Psoas muscle (tissue), 8 donors: ENCODE measurements around the gene GALT. TPM values are rescaled to one million over a fixed set of nuclear protein-coding genes. Genes with fewer than 3 reads are reported as not detected.

ENCODE experiments used
- ATAC-seq, 4 donors: fragments of 200-7000 bp; cut with Tn5 transposase; one replicate each; pipeline ENCODE4 v1.9.1; 2020; ENCODE audit warnings: moderate library complexity in 3 of 4, mild to moderate bottlenecking in 2 of 4
- DNase-seq, 2 donors: peaks; one replicate each; pipeline ENCODE4 v3.0.0-alpha.2; 2020
- H3K27ac ChIP-seq: fragments of 200-600 bp; one replicate; pipeline ENCODE4 v1.8.0; 2022
- H3K27me3 ChIP-seq, 3 donors: fragments of 200-600 bp in 1 of 3; one replicate each; pipeline versions ENCODE4 v1.6.1 to v1.8.0; 2013 to 2022; ENCODE audit warnings: low read length in 2 of 3, mild to moderate bottlenecking in 2 of 3, moderate library complexity in 1 of 3; ENCODE audit not compliant: insufficient read depth in 3 of 3
- H3K36me3 ChIP-seq, 2 donors: fragments of 200-600 bp in 1 of 2; one replicate each; pipeline versions ENCODE4 v1.6.1 to v1.8.0; 2013 to 2022; ENCODE audit warnings: low read depth in 1 of 2, mild to moderate bottlenecking in 1 of 2, moderate library complexity in 1 of 2; ENCODE audit not compliant: insufficient read depth in 1 of 2
- H3K4me1 ChIP-seq: fragments of 200-600 bp; one replicate; pipeline ENCODE4 v1.8.0; 2022
- H3K4me3 ChIP-seq: fragments of 200-600 bp; one replicate; pipeline ENCODE4 v1.8.0; 2022; ENCODE audit warnings: mild to moderate bottlenecking
- H3K9me3 ChIP-seq: fragments of 200-600 bp; one replicate; pipeline ENCODE4 v1.8.0; 2022
- CTCF ChIP-seq: fragments of 200-600 bp; IDR thresholded peaks from one replicate; pipeline ENCODE4 v1.8.0; 2022; ENCODE audit warnings: antibody characterized with exemption
- WGBS, 3 donors: extraction: QIAGEN DNeasy Blood & Tissue Kit; methylation state at CpG; one replicate each; pipeline versions ENCODE4 v1.1.6 to v1.1.7; 2013; 5-methylcytosine and 5-hydroxymethylcytosine counted together
- intact Hi-C, 2 donors: fragments of 100-400 bp; cut with DNase I; formaldehyde crosslinking; loops; one replicate each; pipeline versions ENCODE4 v1.11.0 to v1.14.2; 2022
- polyA plus RNA-seq, 3 donors: library from polyadenylated mRNA; stranded (reverse); fragments of 200-250 nt; gene quantifications; one replicate each; pipeline ENCODE4 v1.2.3, GENCODE V29; 2013
- total RNA-seq, 4 donors: library from RNA; stranded (reverse); fragmentation: NEBNext Ultra II Directional in 2 of 4; extraction: Animal tissue kit (Norgen Biotek cat#: 25700) in 2 of 4; gene quantifications; one replicate each; pipeline versions ENCODE4 v1.2.1 to v1.2.4, GENCODE V29; 2021 to 2023
- donor health status: healthy with polysubstance abuse.
- donor health status: DM: no; HTN: no; CAD: no; lungs with moderate emphysema.
- donor health status: Bipolar disorder and iron deficiency.
- donor health status: healthy.
- donor health status: DM: yes; HTN: yes; CAD: no.
- donor health status: DM: no; HTN: no; CAD: no.
- donor health status: DM: no; HTN: no; CAD: no.
- donor health status: DM: yes; HTN: yes; CAD: no.

GALT gene
- total and polyA plus RNA-seq, 7 donors: 9.5 to 40.6 (median 17.7) TPM

GRCh38 chr9:34693560-34693959 lies 47.1 kb downstream of the GALT start:
- H3K27ac ChIP-seq: no peak overlapping the region
- H3K4me3 ChIP-seq: no peak overlapping the region
- H3K27me3 ChIP-seq: no peaks in the 10 kb centered on the region
- ATAC-seq: no peak
- 67 to 77% (median 76%) methylated on average over 2 of the region's 2 CpGs for WGBS, 3 donors
- no peaks in the 10 kb centered on the region for H3K9me3 ChIP-seq
- no peak for DNase-seq
- no peaks in the 10 kb centered on the region for H3K4me1 ChIP-seq
- TF ChIP-seq CTCF: no peak
- intact Hi-C loops: no loop called here
- H3K36me3 ChIP-seq: no peaks in the 10 kb centered on the region

- Histone ChIP-seq H3K4me1 (no peaks in the 10 kb centered on the region), H3K27ac (no peak overlapping the region), H3K27me3 (no peaks in the 10 kb centered on the region), H3K9me3 (no peaks in the 10 kb centered on the region), H3K4me3 (no peak overlapping the region), H3K36me3 (no peaks in the 10 kb centered on the region)
- no peak for ATAC-seq
- intact Hi-C loops: no loop called here
- no peak for DNase-seq
- no peak for TF ChIP-seq CTCF
Observed at GRCh38 chr9:34694811-34695210, 48.3 kb downstream of the GALT start.

Other genes with a start within 250 kb of the GALT start
- 10 to 100 TPM; 34.5 to 84.0 (median 38.5) TPM for gene FAM219A, start 188.1 kb upstream of the GALT start, total RNA-seq
- gene FAM219A, start 188.1 kb upstream of the GALT start, polyA plus RNA-seq: 10 to 100 TPM; 25.4 to 99.4 (median 27.3) TPM
- under 1 TPM in 1 of 4 donors, not detected in 3; 0.19 TPM for gene DNAI1, start 187.9 kb upstream of the GALT start, total RNA-seq
- under 1 TPM; 0.04 to 0.70 (median 0.34) TPM for gene DNAI1, start 187.9 kb upstream of the GALT start, polyA plus RNA-seq
- gene ENHO, start 123.7 kb upstream of the GALT start, total RNA-seq: under 1 TPM in 3 of 4 donors, not detected in 1; 0.20 to 0.64 (median 0.26) TPM
- gene ENHO, start 123.7 kb upstream of the GALT start, polyA plus RNA-seq: 1 to 10 TPM in 1 of 3 donors, under 1 TPM in 2; 0.35 to 1.2 (median 0.39) TPM
- gene CNTFR, start 57.0 kb upstream of the GALT start, total RNA-seq: 10 to 100 TPM; 32.3 to 85.1 (median 54.7) TPM
- 10 to 100 TPM; 59.9 to 97.4 (median 64.4) TPM for gene CNTFR, start 57.0 kb upstream of the GALT start, polyA plus RNA-seq
- gene RPP25L, start 34.6 kb upstream of the GALT start, total RNA-seq: 10 to 100 TPM; 63.1 to 84.7 (median 68.3) TPM
- gene RPP25L, start 34.6 kb upstream of the GALT start, polyA plus RNA-seq: 100 to 1,000 TPM in 1 of 3 donors, 10 to 100 TPM in 2; 58.5 to 124 (median 70.1) TPM
- 100 to 1,000 TPM in 2 of 4 donors, 10 to 100 TPM in 2; 79.4 to 109 (median 93.8) TPM for gene DCTN3, start 26.2 kb upstream of the GALT start, total RNA-seq
- gene DCTN3, start 26.2 kb upstream of the GALT start, polyA plus RNA-seq: 10 to 100 TPM; 52.7 to 96.5 (median 95.8) TPM
- gene ARID3C, start 17.6 kb upstream of the GALT start, total RNA-seq: under 1 TPM in 1 of 4 donors, not detected in 3; 0.16 TPM
- not detected for gene ARID3C, start 17.6 kb upstream of the GALT start, polyA plus RNA-seq
- 10 to 100 TPM; 13.0 to 16.5 (median 13.8) TPM for gene SIGMAR1, start 8.9 kb upstream of the GALT start, total RNA-seq
- gene SIGMAR1, start 8.9 kb upstream of the GALT start, polyA plus RNA-seq: 10 to 100 TPM; 13.8 to 50.1 (median 20.1) TPM
- 10 to 100 TPM in 3 of 4 donors, 1 to 10 TPM in 1; 7.7 to 20.1 (median 11.4) TPM for gene IL11RA, start 5.5 kb downstream of the GALT start, total RNA-seq
- 10 to 100 TPM in 2 of 3 donors, 1 to 10 TPM in 1; 8.8 to 12.4 (median 12.3) TPM for gene IL11RA, start 5.5 kb downstream of the GALT start, polyA plus RNA-seq
- under 1 TPM in 2 of 4 donors, not detected in 2; 0.25 to 0.50 TPM for gene CCL27, start 16.0 kb downstream of the GALT start, total RNA-seq
- under 1 TPM; 0.14 to 0.31 (median 0.21) TPM for gene CCL27, start 16.0 kb downstream of the GALT start, polyA plus RNA-seq
- gene CCL19, start 44.6 kb downstream of the GALT start, total RNA-seq: not detected
- gene CCL19, start 44.6 kb downstream of the GALT start, polyA plus RNA-seq: under 1 TPM in 2 of 3 donors, not detected in 1; 0.23 to 0.31 TPM
- 1 to 10 TPM; 1.3 to 3.8 (median 3.2) TPM for gene CCL21, start 63.5 kb downstream of the GALT start, total RNA-seq
- 1 to 10 TPM; 2.2 to 3.1 (median 2.4) TPM for gene CCL21, start 63.5 kb downstream of the GALT start, polyA plus RNA-seq